GM23248 (cell line): ENCODE data around the gene FADS1.

ENCODE experiments used
- EZH2 ChIP-seq: fragments of 200-600 bp; sonication (generic); IDR thresholded peaks from 2 replicates; pipeline ENCODE4 v1.6.1; 2018; ENCODE audit warnings: antibody characterized with exemption, mild to moderate bottlenecking; ENCODE audit not compliant: insufficient read depth, poor library complexity, severe bottlenecking
- EZH2phosphoT487 ChIP-seq: fragments of 200-600 bp; sonication (generic); IDR thresholded peaks from 2 replicates; pipeline ENCODE4 v1.6.1; 2018; ENCODE audit warnings: antibody characterized with exemption, moderate library complexity, mild to moderate bottlenecking, low read depth; ENCODE audit not compliant: insufficient read depth

- TF ChIP-seq EZH2 (no peak), EZH2phosphoT487 (no peak)
Measured at GRCh38 chr11:61820174-61820573, 3.4 kb upstream of the FADS1 start.
